Activated CD8-positive, alpha-beta memory T cell treated with anti-CD3 and anti-CD28 coated beads, Interleukin-2, amount 50 U/mL, for 48 hours (primary cell): ENCODE data around the gene SPPL2C.

ENCODE experiments used
- DNase-seq: peaks from one replicate; pipeline ENCODE4 v3.0.0-alpha.2; 2020

Gene SPPL2C, protein sequence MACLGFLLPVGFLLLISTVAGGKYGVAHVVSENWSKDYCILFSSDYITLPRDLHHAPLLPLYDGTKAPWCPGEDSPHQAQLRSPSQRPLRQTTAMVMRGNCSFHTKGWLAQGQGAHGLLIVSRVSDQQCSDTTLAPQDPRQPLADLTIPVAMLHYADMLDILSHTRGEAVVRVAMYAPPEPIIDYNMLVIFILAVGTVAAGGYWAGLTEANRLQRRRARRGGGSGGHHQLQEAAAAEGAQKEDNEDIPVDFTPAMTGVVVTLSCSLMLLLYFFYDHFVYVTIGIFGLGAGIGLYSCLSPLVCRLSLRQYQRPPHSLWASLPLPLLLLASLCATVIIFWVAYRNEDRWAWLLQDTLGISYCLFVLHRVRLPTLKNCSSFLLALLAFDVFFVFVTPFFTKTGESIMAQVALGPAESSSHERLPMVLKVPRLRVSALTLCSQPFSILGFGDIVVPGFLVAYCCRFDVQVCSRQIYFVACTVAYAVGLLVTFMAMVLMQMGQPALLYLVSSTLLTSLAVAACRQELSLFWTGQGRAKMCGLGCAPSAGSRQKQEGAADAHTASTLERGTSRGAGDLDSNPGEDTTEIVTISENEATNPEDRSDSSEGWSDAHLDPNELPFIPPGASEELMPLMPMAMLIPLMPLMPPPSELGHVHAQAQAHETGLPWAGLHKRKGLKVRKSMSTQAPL

DNA sequence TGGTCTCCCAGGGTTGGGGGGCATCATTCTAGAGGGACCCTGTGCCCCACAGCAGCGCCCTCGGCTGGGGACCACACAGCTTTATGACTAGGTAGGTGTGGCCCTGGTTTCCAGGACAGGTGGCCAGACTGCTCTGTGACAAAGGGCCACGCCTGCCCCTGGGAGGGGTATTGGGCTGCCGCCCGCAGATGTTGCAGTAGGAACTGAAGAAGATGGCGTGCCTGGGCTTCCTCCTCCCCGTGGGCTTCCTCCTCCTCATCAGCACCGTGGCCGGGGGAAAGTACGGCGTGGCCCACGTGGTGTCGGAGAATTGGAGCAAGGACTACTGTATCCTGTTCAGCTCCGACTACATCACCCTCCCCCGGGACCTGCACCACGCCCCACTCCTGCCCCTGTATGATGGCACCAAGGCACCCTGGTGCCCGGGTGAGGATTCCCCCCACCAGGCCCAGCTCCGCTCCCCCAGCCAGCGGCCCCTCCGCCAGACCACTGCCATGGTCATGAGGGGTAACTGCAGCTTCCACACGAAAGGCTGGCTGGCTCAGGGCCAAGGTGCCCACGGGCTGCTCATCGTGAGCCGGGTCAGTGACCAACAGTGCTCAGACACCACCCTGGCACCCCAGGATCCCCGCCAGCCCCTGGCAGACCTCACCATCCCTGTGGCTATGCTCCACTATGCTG is at the start of gene SPPL2C:
Gene SPPL2C (plus strand): TSS at position 187 of the 681 bp plus-strand sequence. CDS start 26 bp downstream, at position 213.
- DNase-seq: no peak

DNA sequence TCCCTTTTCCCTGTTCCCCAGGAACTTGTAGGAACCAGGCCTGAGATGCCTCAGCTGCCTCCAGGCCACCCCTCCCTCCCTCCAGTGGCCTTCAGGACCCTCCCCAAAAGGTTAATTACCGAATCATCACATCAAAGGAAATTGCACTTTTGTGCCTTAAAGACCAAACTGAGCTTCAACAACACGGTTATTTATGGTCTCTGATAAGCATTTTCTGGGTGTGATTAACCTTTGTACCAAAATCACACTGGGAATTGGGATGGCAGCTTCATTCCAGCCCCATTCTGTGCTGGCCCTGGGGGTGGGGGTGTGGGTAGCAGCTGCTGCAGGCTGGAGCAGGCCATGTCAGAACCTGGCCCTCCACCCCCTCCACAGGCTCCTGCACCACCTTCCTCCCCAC is 43.9 kb upstream of the SPPL2C start:
- no peak for DNase-seq

DNA sequence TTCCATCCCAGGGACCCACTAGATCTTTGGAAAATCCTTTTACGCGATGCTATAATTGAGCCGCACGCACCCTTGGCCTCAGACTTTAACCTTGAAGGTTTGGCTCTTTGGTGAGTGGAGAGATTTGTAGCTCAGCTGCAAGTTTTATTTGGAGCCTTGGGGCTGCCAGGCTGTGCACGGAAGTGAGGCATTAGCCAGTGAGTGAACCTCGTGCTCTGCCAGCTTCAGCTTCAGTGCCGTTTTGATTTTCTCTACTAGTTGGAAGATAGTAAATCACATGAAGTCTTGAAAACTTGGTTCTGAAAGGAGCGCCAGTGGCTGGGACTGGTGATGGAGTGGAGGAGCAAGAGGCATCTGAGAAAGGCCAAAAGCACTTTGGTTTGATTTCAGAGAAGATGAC is 43.3 kb upstream of the SPPL2C start:
- no peak for DNase-seq

- DNase-seq: no peak
These were observed 35.8 kb upstream of the SPPL2C start for GRCh38 chr17:45808845-45809244.

GRCh38 chr17:45809499-45809898 is 35.2 kb upstream of the SPPL2C start:
- no peak for DNase-seq

- no peak for DNase-seq
These were observed 32.6 kb upstream of the SPPL2C start for GRCh38 chr17:45812102-45812501.

DNA sequence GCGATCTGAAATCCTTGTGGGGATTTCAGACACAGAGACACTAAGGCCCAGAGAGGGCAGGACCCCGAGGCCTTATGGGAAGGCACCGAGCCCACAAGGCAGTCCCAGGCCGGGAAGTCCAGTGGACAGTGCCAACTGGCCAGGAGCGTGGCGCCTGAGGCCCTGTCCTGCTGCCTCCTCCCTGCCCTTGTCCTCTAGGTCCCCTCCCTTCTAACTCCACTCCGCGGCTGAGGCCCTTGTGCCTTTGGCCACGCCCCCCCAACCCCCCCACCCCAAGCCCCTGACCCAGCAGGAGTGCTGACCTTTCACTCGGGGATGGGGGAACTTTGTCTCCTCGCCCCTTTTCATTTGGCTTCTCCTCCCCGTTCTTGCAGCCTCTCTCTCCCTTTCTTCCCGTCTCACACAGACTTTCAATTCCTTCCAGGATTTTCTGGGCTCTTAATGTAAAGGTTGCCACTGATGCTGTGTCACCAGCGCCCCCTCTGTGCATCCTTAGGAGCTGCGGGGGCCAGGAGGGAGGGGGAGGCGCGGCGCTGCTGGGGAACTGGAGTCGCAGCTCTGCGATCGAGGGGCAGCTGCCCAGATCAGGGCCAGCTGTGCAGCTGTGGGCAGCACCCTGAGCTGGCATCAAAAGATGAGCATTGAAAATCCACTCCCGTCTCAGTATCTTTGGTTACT is 31.5 kb upstream of the SPPL2C start:
- DNase-seq: no peak

DNA sequence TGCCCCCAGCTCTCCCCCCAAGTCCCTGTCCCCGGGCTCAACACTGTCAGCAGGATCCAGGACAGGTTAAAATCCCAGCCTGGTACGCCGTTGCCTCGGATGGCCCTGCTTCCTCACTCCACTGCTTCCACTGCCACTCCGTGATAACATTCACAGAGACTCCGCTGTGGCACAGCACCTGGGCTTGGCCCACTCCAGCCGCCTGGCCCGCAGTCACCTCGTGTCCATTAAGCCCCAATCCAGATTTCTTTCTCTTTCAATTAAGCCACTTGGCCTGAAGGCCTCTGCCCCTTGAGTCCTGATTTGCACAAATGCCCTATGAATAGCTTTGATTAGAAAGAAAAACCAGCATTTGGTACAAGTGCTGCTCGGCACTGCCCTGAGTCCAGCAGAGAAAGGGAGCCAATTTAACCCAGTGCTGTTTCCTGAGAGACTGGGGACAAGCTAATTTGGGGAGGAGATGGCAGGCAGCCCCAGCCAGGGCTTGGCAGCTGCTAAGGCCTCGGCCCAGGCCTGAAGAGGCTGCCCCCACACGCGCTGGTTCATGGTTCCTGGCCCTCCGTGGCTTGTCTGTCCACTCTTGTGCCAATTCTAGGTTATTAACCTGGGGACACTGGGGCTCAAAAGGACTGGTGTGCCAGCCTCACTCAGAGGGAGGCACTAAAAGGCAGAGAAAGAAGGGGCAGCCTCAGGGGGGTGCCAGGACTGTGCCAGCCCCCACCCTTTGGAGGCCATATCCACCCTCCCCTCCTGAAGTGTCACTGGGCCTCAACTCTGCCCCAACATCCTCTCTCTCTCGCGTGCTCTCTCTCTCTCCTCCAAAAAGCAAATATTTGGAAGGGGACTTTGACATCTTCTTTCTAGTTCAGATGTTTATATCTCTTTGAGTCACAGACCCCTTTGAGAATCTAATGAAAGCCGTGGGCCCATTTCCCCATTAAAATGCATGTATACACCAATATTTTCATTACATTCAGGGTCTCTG is 29.8 kb upstream of the SPPL2C start:
- DNase-seq: no peak

GRCh38 chr17:45815752-45816151 is 28.9 kb upstream of the SPPL2C start:
- no peak for DNase-seq

DNA sequence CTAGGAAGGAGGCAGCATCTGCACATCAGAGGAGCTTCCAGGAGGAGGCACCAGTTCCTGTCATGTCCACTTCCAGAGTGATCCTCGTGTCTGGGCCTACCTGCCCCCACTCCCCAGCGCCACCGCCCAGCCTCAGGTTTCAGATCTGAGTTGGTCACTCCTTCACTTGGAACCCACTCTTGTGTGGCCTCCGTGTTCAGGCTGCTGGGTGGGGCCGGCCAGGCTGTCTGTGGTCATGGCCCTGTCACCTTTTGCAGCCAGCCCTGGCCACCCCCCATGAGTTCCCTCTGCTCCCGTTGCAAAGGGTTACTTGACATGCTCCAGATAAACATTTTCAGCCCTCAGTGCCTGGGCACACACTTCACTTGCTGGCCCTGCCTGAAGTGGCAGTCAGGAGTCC is 26.6 kb upstream of the SPPL2C start:
- no peak for DNase-seq

- DNase-seq: no peak
These were observed 26.0 kb upstream of the SPPL2C start for GRCh38 chr17:45818699-45819098.

DNA sequence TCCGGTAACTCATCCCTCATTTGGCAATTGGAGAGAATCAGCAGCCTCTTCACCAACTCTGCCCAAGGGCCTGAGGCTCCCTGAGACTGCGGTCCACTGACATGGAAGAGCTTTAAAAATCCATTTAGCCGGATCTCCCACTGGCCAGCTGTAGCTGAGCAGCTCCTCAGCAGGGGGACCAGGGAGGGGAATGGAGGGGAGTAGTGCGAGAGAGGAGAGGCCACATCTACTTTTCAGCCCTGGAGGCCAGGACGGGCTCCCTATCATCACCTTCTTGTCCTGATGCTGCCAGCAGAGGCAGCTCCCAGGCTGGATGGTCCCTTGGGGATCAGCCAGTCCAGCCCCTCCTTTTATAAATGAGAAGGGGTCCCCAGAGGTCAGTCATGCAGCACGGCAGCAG is 25.0 kb upstream of the SPPL2C start:
- DNase-seq: no peak

- DNase-seq: no peak
These were observed 24.5 kb upstream of the SPPL2C start for GRCh38 chr17:45820052-45820780.

DNA sequence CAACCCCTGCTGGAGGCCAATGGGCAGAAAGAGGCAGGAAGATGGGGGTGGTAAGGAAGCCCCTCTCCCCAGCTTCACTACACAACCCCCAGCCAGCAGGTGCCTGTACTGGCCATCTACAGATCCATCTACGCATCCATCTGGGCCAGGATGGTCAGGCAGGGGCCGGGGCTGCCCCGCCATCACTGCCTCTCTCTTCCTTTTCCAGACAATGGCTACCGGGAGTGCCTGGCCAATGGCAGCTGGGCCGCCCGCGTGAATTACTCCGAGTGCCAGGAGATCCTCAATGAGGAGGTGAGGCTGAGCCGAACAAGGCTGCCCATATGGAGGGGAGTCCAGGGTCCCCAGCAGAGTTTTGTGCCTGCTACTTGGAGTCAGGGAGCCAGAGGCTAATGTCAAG is 23.5 kb upstream of the SPPL2C start:
- DNase-seq: no peak

DNA sequence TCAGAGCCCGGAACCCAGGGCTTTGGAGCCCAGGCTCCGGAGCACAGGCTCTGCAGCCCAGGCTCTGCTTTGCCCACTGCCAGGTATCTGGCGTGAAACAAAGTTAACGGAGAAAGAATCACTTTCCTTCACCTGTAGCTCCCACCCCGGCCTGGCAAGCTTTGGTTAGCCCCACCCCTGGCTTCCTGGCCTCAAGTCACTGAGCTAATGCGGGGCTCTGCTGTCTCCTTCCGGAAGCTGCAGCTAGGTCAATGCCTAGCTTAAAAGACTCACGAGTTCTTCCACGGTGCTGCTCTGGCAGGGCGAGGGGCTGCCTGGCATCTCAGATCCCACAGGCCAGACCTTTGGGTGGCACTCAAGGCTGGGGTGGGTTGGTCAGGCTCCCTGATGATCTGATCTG is 21.1 kb upstream of the SPPL2C start:
- no peak for DNase-seq

GRCh38 chr17:45824475-45824874 is 20.2 kb upstream of the SPPL2C start:
- no peak for DNase-seq

GRCh38 chr17:45824901-45825492 is 19.7 kb upstream of the SPPL2C start:
- no peak for DNase-seq

- no peak for DNase-seq
These were observed 18.9 kb upstream of the SPPL2C start for GRCh38 chr17:45825792-45826191.

GRCh38 chr17:45826919-45827588 is 17.6 kb upstream of the SPPL2C start:
- DNase-seq: no peak

DNA sequence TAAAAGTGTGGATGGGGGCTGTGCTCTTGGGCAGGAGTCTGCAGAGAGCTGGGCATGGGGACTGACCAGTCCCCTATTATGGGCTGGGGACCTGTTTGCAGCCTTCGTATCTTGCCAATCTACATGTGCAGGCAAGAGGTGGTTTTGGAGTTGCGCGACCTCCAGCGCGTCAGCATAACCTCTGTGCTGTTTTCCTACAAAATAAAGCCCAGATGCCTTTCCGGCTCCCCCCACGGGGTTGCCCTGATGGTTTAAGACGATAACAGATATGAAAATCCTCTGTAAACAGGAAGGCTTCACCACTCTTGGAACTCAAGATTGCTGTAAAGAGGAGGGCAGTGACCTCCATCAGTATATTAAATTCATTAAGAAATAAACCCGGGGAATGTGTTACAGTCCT is 16.5 kb upstream of the SPPL2C start:
- DNase-seq: no peak
